Measurements from ENCODE around the gene AQP9. TPM values are rescaled to one million over a fixed set of nuclear protein-coding genes. Genes with fewer than 3 reads are reported as not detected.
A peak's percentile ranks its signal among the peaks of the same experiment; 100 is the strongest.

The AQP9 gene
- total RNA-seq, 1 donor from 2014 or later: 46.9 TPM

- Histone ChIP-seq H3K36me3 (no peaks in the 10 kb centered on the region), H3K4me3 (no peak overlapping the region), H3K9me3 (no peaks in the 10 kb centered on the region), H3K27ac (no peak overlapping the region), H3K4me1 (no peaks in the 10 kb centered on the region), H3K27me3 (no peaks in the 10 kb centered on the region)
- no peak for DNase-seq
- no peak for ATAC-seq
- intact Hi-C loops (cut with DNase I): no loop called here
- TF ChIP-seq CTCF (IDR thresholded peaks at IDR 0.05): no peak
These were observed 40.5 kb downstream of the AQP9 start for GRCh38 chr15:58178668-58179067.

GRCh38 chr15:58179206-58179605, 41.0 kb downstream of the AQP9 start:
- no peaks in the 10 kb centered on the region for H3K9me3 ChIP-seq
- H3K27me3 ChIP-seq: no peaks in the 10 kb centered on the region
- no peaks in the 10 kb centered on the region for H3K36me3 ChIP-seq
- TF ChIP-seq CTCF (IDR thresholded peaks at IDR 0.05): no peak
- no peak overlapping the region for H3K4me3 ChIP-seq
- H3K27ac ChIP-seq: no peak overlapping the region
- ATAC-seq: no peak
- DNase-seq: no peak
- H3K4me1 ChIP-seq: no peaks in the 10 kb centered on the region
- intact Hi-C loops (cut with DNase I): no loop called here

- TF ChIP-seq CTCF (IDR thresholded peaks at IDR 0.05): no peak
- no peak for ATAC-seq
These were observed 41.7 kb downstream of the AQP9 start for GRCh38 chr15:58179741-58180381.

GRCh38 chr15:58182460-58183163, 44.4 kb downstream of the AQP9 start:
- Histone ChIP-seq H3K27ac (no peak overlapping the region), H3K36me3 (no peaks in the 10 kb centered on the region), H3K9me3 (no peaks in the 10 kb centered on the region), H3K4me1 (no peaks in the 10 kb centered on the region), H3K27me3 (no peaks in the 10 kb centered on the region), H3K4me3 (no peak overlapping the region)
- peak; percentile 71 for TF ChIP-seq CTCF (IDR thresholded peaks at IDR 0.05)
- ATAC-seq: peak; percentile 90
- intact Hi-C loops (cut with DNase I): no loop called here
- DNase-seq: no peak

More at GRCh38 chr15:58179741-58180381, 41.7 kb downstream of the AQP9 start:
- no peak for DNase-seq
- H3K27ac ChIP-seq: no peak overlapping the region
- no peaks in the 10 kb centered on the region for H3K27me3 ChIP-seq
- H3K9me3 ChIP-seq: no peaks in the 10 kb centered on the region
- no peak overlapping the region for H3K4me3 ChIP-seq
- no peaks in the 10 kb centered on the region for H3K4me1 ChIP-seq
- intact Hi-C loops (cut with DNase I): no loop called here
- no peaks in the 10 kb centered on the region for H3K36me3 ChIP-seq

GRCh38 chr15:58185439-58185838, 47.3 kb downstream of the AQP9 start:
- Histone ChIP-seq H3K4me3 (no peak overlapping the region), H3K27me3 (no peaks in the 10 kb centered on the region), H3K27ac (no peak overlapping the region), H3K9me3 (no peaks in the 10 kb centered on the region), H3K4me1 (no peaks in the 10 kb centered on the region), H3K36me3 (no peaks in the 10 kb centered on the region)
- intact Hi-C loops (cut with DNase I): no loop called here
- no peak for TF ChIP-seq CTCF (IDR thresholded peaks at IDR 0.05)
- ATAC-seq (no peak), DNase-seq (no peak)
